Measurements from ENCODE around the gene IRF6. TPM values are rescaled to one million over a fixed set of nuclear protein-coding genes. Genes with fewer than 3 reads are reported as not detected.
A peak's percentile ranks its signal among the peaks of the same experiment; 100 is the strongest.

IRF6 gene
- polyA plus RNA-seq, 1 experiment, result 1.0 TPM

- Histone ChIP-seq H3K27me3 (ENCODE audit: control insufficient read depth, insufficient read depth, low read length) (no peaks in the 10 kb centered on the region), H3K9me3 (ENCODE audit: control insufficient read depth, insufficient read depth, low read length) (no peaks in the 10 kb centered on the region), H3K4me3 (ENCODE audit: low read depth, low read length) (no peak overlapping the region), H3K27ac (ENCODE audit: low read depth, low read length) (no peak overlapping the region)
- CTCF ChIA-PET, result interaction anchor here (0.5 to 4.5 kb wide), 76 partner anchors 9 to 576 kb away, joined by 3 to 158 read pairs (median 4); partner anchors contain the start of genes C1orf74 and IRF6
- peak; percentile 81 for TF ChIP-seq CTCF (IDR thresholded peaks at IDR 0.05; ENCODE audit: low read depth, low read length)
- POLR2A ChIA-PET, result interaction anchor here (1.0 to 1.9 kb wide), 2 partner anchors 9 to 17 kb away, joined by 3 to 5 read pairs; no protein-coding TSS in a partner anchor
- no peak for DNase-seq (ENCODE audit: low read depth, low spot score)
Observed at GRCh38 chr1:209823143-209824041, 17.4 kb upstream of the IRF6 start.

GRCh38 chr1:209822706-209823105, 16.8 kb upstream of the IRF6 start:
- no peak overlapping the region for H3K27ac ChIP-seq (ENCODE audit: low read depth, low read length)
- TF ChIP-seq CTCF (IDR thresholded peaks at IDR 0.05; ENCODE audit: low read depth, low read length), result no peak
- ChIA-PET CTCF (interaction anchor here (0.5 to 4.5 kb wide), 54 partner anchors 9 to 566 kb away, joined by 3 to 158 read pairs (median 6); partner anchors contain the start of genes C1orf74 and IRF6), POLR2A (interaction anchor here (1.0 to 1.9 kb wide), 2 partner anchors 9 to 17 kb away, joined by 3 to 5 read pairs; no protein-coding TSS in a partner anchor)
- no peak for DNase-seq (ENCODE audit: low read depth, low spot score)
- H3K27me3 ChIP-seq (ENCODE audit: control insufficient read depth, insufficient read depth, low read length), result no peaks in the 10 kb centered on the region
- no peaks in the 10 kb centered on the region for H3K9me3 ChIP-seq (ENCODE audit: control insufficient read depth, insufficient read depth, low read length)
- no peak overlapping the region for H3K4me3 ChIP-seq (ENCODE audit: low read depth, low read length)

GRCh38 chr1:209820986-209821385, 15.0 kb upstream of the IRF6 start:
- H3K9me3 ChIP-seq (ENCODE audit: control insufficient read depth, insufficient read depth, low read length), result no peaks in the 10 kb centered on the region
- no peak for TF ChIP-seq CTCF (IDR thresholded peaks at IDR 0.05; ENCODE audit: low read depth, low read length)
- no peak overlapping the region for H3K4me3 ChIP-seq (ENCODE audit: low read depth, low read length)
- POLR2A ChIA-PET, result no interaction called here
- no peak overlapping the region for H3K27ac ChIP-seq (ENCODE audit: low read depth, low read length)
- H3K27me3 ChIP-seq (ENCODE audit: control insufficient read depth, insufficient read depth, low read length), result no peaks in the 10 kb centered on the region
- no peak for DNase-seq (ENCODE audit: low read depth, low spot score)
- CTCF ChIA-PET, result interaction anchor here (1.8 to 4.5 kb wide), 4 partner anchors 13 to 170 kb away, joined by 11 to 158 read pairs (median 79); no protein-coding TSS in a partner anchor

- no peak for TF ChIP-seq CTCF (IDR thresholded peaks at IDR 0.05; ENCODE audit: low read depth, low read length)
- CTCF ChIA-PET, result interaction anchor here (0.6 to 1.3 kb wide), 2 partner anchors 9 to 41 kb away, joined by 3 to 4 read pairs; partner anchors contain the start of gene UTP25
- Histone ChIP-seq H3K27me3 (ENCODE audit: control insufficient read depth, insufficient read depth, low read length) (no peaks in the 10 kb centered on the region), H3K27ac (ENCODE audit: low read depth, low read length) (no peak overlapping the region), H3K4me3 (ENCODE audit: low read depth, low read length) (no peak overlapping the region), H3K9me3 (ENCODE audit: control insufficient read depth, insufficient read depth, low read length) (no peaks in the 10 kb centered on the region)
- POLR2A ChIA-PET, result no interaction called here
- DNase-seq (ENCODE audit: low read depth, low spot score), result no peak
Observed at GRCh38 chr1:209819058-209819457, 13.1 kb upstream of the IRF6 start.

- Histone ChIP-seq H3K9me3 (ENCODE audit: control insufficient read depth, insufficient read depth, low read length) (no peaks in the 10 kb centered on the region), H3K27me3 (ENCODE audit: control insufficient read depth, insufficient read depth, low read length) (no peaks in the 10 kb centered on the region), H3K27ac (ENCODE audit: low read depth, low read length) (no peak overlapping the region), H3K4me3 (ENCODE audit: low read depth, low read length) (no peak overlapping the region)
- POLR2A ChIA-PET, result no interaction called here
- no peak for DNase-seq (ENCODE audit: low read depth, low spot score)
- TF ChIP-seq CTCF (IDR thresholded peaks at IDR 0.05; ENCODE audit: low read depth, low read length), result no peak
- CTCF ChIA-PET, result interaction anchor here (1.0 kb wide), 1 partner anchor 10 kb away, joined by 7 read pairs; the partner anchor contains the start of gene UTP25
Observed at GRCh38 chr1:209817691-209818090, 11.7 kb upstream of the IRF6 start.
